Measurements from ENCODE around the gene HTR1B.

The HTR1B gene

GRCh38 chr6:77424761-77425160 lies 38.5 kb downstream of the HTR1B start:
- no peak overlapping the region for H3K9ac ChIP-seq (ENCODE audit: low read depth, low read length, poor library complexity, severe bottlenecking)
- TF ChIP-seq, protein P1, sequence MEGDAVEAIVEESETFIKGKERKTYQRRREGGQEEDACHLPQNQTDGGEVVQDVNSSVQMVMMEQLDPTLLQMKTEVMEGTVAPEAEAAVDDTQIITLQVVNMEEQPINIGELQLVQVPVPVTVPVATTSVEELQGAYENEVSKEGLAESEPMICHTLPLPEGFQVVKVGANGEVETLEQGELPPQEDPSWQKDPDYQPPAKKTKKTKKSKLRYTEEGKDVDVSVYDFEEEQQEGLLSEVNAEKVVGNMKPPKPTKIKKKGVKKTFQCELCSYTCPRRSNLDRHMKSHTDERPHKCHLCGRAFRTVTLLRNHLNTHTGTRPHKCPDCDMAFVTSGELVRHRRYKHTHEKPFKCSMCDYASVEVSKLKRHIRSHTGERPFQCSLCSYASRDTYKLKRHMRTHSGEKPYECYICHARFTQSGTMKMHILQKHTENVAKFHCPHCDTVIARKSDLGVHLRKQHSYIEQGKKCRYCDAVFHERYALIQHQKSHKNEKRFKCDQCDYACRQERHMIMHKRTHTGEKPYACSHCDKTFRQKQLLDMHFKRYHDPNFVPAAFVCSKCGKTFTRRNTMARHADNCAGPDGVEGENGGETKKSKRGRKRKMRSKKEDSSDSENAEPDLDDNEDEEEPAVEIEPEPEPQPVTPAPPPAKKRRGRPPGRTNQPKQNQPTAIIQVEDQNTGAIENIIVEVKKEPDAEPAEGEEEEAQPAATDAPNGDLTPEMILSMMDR (conservative IDR thresholded peaks at IDR 0.05; ENCODE audit: low read length) = no peak
- no peaks in the 10 kb centered on the region for H3K79me2 ChIP-seq (ENCODE audit: insufficient read depth, low read length)
- no peak overlapping the region for H3K4me3 ChIP-seq (ENCODE audit: low read length, poor library complexity, severe bottlenecking)
- H3F3A ChIP-seq (ENCODE audit: low read depth) = no peaks in the 10 kb centered on the region
- no peaks in the 10 kb centered on the region for H3K9me3 ChIP-seq (ENCODE audit: insufficient read depth, low read depth, low read length)
- no peaks in the 10 kb centered on the region for H3K27me3 ChIP-seq (ENCODE audit: insufficient read depth, low read length, poor library complexity, severe bottlenecking)
- no peaks in the 10 kb centered on the region for H3K4me1 ChIP-seq (ENCODE audit: insufficient read depth, low read length, poor library complexity, severe bottlenecking)
- no peaks in the 10 kb centered on the region for H3K9me2 ChIP-seq (replicated peaks; ENCODE audit: low read depth, low read length)
- no peak overlapping the region for H2AFZ ChIP-seq (ENCODE audit: low read length)
- no peaks in the 10 kb centered on the region for H4K20me1 ChIP-seq (ENCODE audit: insufficient read depth, low read length, poor library complexity, severe bottlenecking)
- no peaks in the 10 kb centered on the region for H3K36me3 ChIP-seq (ENCODE audit: insufficient read depth, low read length)
- no peak overlapping the region for H3K4me2 ChIP-seq (ENCODE audit: low read depth, low read length, poor library complexity, severe bottlenecking)

GRCh38 chr6:77416839-77417238 lies 46.5 kb downstream of the HTR1B start:
- Histone ChIP-seq H3K4me3 (ENCODE audit: low read length, poor library complexity, severe bottlenecking) (no peak overlapping the region), H3K9me3 (ENCODE audit: insufficient read depth, low read depth, low read length) (no peaks in the 10 kb centered on the region), H3K9me2 (replicated peaks; ENCODE audit: low read depth, low read length) (no peaks in the 10 kb centered on the region), H3K9ac (ENCODE audit: low read depth, low read length, poor library complexity, severe bottlenecking) (no peak overlapping the region), H3K4me2 (ENCODE audit: low read depth, low read length, poor library complexity, severe bottlenecking) (no peak overlapping the region), H3K36me3 (ENCODE audit: insufficient read depth, low read length) (no peaks in the 10 kb centered on the region), H2AFZ (ENCODE audit: low read length) (no peak overlapping the region), H3K79me2 (ENCODE audit: insufficient read depth, low read length) (no peaks in the 10 kb centered on the region), H4K20me1 (ENCODE audit: insufficient read depth, low read length, poor library complexity, severe bottlenecking) (no peaks in the 10 kb centered on the region), H3F3A (ENCODE audit: low read depth) (no peaks in the 10 kb centered on the region), H3K4me1 (ENCODE audit: insufficient read depth, low read length, poor library complexity, severe bottlenecking) (no peaks in the 10 kb centered on the region), H3K27me3 (ENCODE audit: insufficient read depth, low read length, poor library complexity, severe bottlenecking) (no peaks in the 10 kb centered on the region)
- TF ChIP-seq, protein P1 (conservative IDR thresholded peaks at IDR 0.05; ENCODE audit: low read length) = no peak
- no peak for TF ChIP-seq EZH2phosphoT487 (IDR thresholded peaks at IDR 0.05; ENCODE audit: borderline replicate concordance)

- no peak for TF ChIP-seq EZH2phosphoT487 (IDR thresholded peaks at IDR 0.05; ENCODE audit: borderline replicate concordance)
- no peaks in the 10 kb centered on the region for H3K27me3 ChIP-seq (ENCODE audit: insufficient read depth, low read length, poor library complexity, severe bottlenecking)
- no peak overlapping the region for H3K4me3 ChIP-seq (ENCODE audit: low read length, poor library complexity, severe bottlenecking)
- no peaks in the 10 kb centered on the region for H3K4me1 ChIP-seq (ENCODE audit: insufficient read depth, low read length, poor library complexity, severe bottlenecking)
- H3K79me2 ChIP-seq (ENCODE audit: insufficient read depth, low read length) = no peaks in the 10 kb centered on the region
- H3K4me2 ChIP-seq (ENCODE audit: low read depth, low read length, poor library complexity, severe bottlenecking) = no peak overlapping the region
- H3K9ac ChIP-seq (ENCODE audit: low read depth, low read length, poor library complexity, severe bottlenecking) = no peak overlapping the region
- H2AFZ ChIP-seq (ENCODE audit: low read length) = no peak overlapping the region
- H4K20me1 ChIP-seq (ENCODE audit: insufficient read depth, low read length, poor library complexity, severe bottlenecking) = no peaks in the 10 kb centered on the region
- H3K9me2 ChIP-seq (replicated peaks; ENCODE audit: low read depth, low read length) = no peaks in the 10 kb centered on the region
- no peaks in the 10 kb centered on the region for H3K36me3 ChIP-seq (ENCODE audit: insufficient read depth, low read length)
- H3F3A ChIP-seq (ENCODE audit: low read depth) = no peaks in the 10 kb centered on the region
- no peaks in the 10 kb centered on the region for H3K9me3 ChIP-seq (ENCODE audit: insufficient read depth, low read depth, low read length)
Observed at GRCh38 chr6:77415706-77416105, 47.6 kb downstream of the HTR1B start.
